HG03139 (cell line): ENCODE measurements around the gene LAMTOR3.

ENCODE experiments used
- ATAC-seq: cut with Tn5 transposase; IDR thresholded peaks from one replicate; pipeline ENCODE4 v1.9.1; 2021; ENCODE audit not compliant: unreplicated experiment

Gene LAMTOR3

GRCh38 chr4:99863804-99864203 lies 30.4 kb downstream of the LAMTOR3 start:
- no peak for ATAC-seq

- no peak for ATAC-seq
Observed at GRCh38 chr4:99861120-99861905, 32.9 kb downstream of the LAMTOR3 start.

- no peak for ATAC-seq
Observed at GRCh38 chr4:99860521-99860920, 33.7 kb downstream of the LAMTOR3 start.

- ATAC-seq, result peak; percentile 39
Observed at GRCh38 chr4:99859618-99860017, 34.6 kb downstream of the LAMTOR3 start.

- ATAC-seq, result no peak
Observed at GRCh38 chr4:99857307-99857706, 36.9 kb downstream of the LAMTOR3 start.

GRCh38 chr4:99856166-99856565 lies 38.1 kb downstream of the LAMTOR3 start:
- no peak for ATAC-seq

GRCh38 chr4:99855678-99856077 lies 38.5 kb downstream of the LAMTOR3 start:
- ATAC-seq, result peak; percentile 45

GRCh38 chr4:99853999-99854398 lies 40.2 kb downstream of the LAMTOR3 start:
- ATAC-seq, result no peak

GRCh38 chr4:99853190-99853589 lies 41.0 kb downstream of the LAMTOR3 start:
- ATAC-seq, result no peak

- no peak for ATAC-seq
Observed at GRCh38 chr4:99852199-99852749, 42.0 kb downstream of the LAMTOR3 start.

GRCh38 chr4:99848591-99849001 lies 45.6 kb downstream of the LAMTOR3 start:
- peak; percentile 32 for ATAC-seq

GRCh38 chr4:99847362-99847976 lies 46.8 kb downstream of the LAMTOR3 start:
- ATAC-seq, result peak; percentile 68

GRCh38 chr4:99846891-99847290 lies 47.3 kb downstream of the LAMTOR3 start:
- ATAC-seq, result no peak

- ATAC-seq, result no peak
Observed at GRCh38 chr4:99845708-99846469, 48.3 kb downstream of the LAMTOR3 start.

GRCh38 chr4:99845179-99845578 lies 49.0 kb downstream of the LAMTOR3 start:
- ATAC-seq, result no peak

- ATAC-seq, result no peak
Observed at GRCh38 chr4:99844048-99844447, 50.2 kb downstream of the LAMTOR3 start.

- ATAC-seq, result no peak
Observed at GRCh38 chr4:99843413-99843812, 50.8 kb downstream of the LAMTOR3 start.

GRCh38 chr4:99841129-99841528 lies 53.1 kb downstream of the LAMTOR3 start:
- no peak for ATAC-seq

- ATAC-seq, result no peak
Observed at GRCh38 chr4:99838927-99839326, 55.3 kb downstream of the LAMTOR3 start.

- ATAC-seq, result no peak
Observed at GRCh38 chr4:99835942-99836341, 58.3 kb downstream of the LAMTOR3 start.

GRCh38 chr4:99834569-99834968 lies 59.7 kb downstream of the LAMTOR3 start:
- no peak for ATAC-seq

- no peak for ATAC-seq
Observed at GRCh38 chr4:99833756-99834155, 60.5 kb downstream of the LAMTOR3 start.
